ENCODE data around the gene TENM4.

The TENM4 gene

DNA sequence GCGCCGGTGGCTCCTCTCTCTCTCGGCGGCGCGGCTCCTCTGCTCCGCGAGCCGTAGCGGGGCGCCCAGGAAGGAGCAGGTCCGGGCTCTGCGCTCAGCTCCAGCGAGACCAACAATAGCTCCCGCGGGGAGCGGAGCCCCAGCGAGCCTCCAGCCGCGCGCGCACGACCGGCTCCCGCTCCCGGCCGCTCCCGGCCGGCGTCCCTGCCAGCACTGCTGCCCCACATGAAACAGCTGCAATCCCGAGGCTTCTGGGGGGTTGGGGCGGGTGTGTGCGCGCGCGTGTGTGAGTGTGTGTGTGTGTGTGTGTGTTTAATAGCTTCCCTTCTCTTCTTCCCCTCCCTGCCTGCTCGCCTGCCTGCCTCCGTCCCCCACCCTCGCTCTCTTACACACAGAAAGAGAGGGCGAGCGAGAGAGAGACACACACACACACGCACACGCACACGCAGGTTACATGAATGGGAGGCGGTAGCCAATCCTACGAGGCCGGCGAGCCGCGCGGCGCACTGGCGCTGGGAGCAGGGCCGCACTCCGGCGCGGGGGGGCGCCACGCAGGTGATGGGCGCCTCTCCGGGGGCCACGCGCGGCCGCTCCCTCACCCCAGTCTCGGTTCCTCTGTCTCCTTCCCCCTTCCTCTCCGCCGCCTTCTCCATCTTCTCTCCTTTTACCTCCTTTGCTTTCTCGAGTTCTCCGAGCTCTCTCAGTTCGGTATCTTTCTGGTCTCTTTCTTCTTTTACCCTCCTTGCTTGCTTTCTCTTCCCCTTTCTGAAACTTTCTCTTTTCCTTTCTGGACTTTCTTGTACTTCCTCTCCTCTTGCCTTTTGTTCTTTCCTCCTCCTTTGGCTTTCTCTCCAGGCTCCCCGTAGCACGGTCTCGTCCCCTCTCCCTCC lies at the start of gene TENM4:
Gene TENM4 (minus strand): TSS at position 460 of the 890 bp plus-strand sequence. CDS start 371,086 bp downstream, outside the sequence.
- DNase-seq (ENCODE audit: low read depth in 2 of 2): no peak

GRCh38 chr11:79488286-79488685 lies 47.5 kb upstream of the TENM4 start:
- no peak for DNase-seq (ENCODE audit: low read depth in 2 of 2)

- DNase-seq (ENCODE audit: low read depth in 2 of 2): no peak
Observed at GRCh38 chr11:79487412-79487811, 46.6 kb upstream of the TENM4 start.

- no peak for DNase-seq (ENCODE audit: low read depth in 2 of 2)
Observed at GRCh38 chr11:79486242-79486984, 45.6 kb upstream of the TENM4 start.

DNA sequence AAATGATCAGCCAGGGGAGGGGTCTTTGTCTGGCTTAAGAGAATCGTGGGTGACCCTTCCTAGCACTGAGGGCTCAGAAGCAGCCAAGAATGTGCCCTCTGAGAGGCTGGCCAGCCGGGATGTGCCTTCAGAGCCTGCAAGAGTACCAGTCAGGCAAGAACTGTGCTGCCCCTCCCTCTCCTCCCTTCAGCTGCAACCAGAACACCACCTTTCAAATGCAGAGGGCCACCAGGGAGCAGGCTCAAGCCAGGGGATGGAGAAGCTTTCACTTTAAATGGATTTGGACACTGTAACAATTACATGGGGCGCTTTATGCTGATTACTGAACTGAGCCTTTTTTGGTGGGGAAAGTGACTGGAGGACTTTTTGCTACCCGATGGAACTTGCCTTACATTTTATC lies 44.9 kb upstream of the TENM4 start:
- DNase-seq (ENCODE audit: low read depth in 2 of 2): no peak

- no peak for DNase-seq (ENCODE audit: low read depth in 2 of 2)
Observed at GRCh38 chr11:79484872-79485271, 44.0 kb upstream of the TENM4 start.

DNA sequence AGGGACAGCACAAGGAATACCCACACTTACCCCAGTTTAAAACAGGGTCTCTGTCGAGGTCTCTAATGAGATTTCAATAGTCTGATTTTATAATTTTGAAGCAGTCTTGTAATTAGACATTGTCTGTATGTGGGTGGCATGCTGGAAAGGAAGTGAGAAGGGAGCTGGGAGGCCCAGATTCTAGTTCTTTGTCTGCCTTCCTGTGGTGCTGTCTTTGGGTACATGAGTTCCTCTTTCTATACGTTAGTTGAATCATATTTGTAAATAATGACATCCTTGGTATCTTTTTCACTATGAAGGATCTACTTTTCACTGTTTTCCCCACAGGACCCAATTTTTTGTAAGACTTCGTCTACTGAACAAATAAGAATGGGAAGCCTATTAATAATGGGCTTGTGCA lies 42.0 kb upstream of the TENM4 start:
- no peak for DNase-seq (ENCODE audit: low read depth in 2 of 2)

GRCh38 chr11:79481795-79482194 lies 41.0 kb upstream of the TENM4 start:
- DNase-seq (ENCODE audit: low read depth in 2 of 2): no peak

DNA sequence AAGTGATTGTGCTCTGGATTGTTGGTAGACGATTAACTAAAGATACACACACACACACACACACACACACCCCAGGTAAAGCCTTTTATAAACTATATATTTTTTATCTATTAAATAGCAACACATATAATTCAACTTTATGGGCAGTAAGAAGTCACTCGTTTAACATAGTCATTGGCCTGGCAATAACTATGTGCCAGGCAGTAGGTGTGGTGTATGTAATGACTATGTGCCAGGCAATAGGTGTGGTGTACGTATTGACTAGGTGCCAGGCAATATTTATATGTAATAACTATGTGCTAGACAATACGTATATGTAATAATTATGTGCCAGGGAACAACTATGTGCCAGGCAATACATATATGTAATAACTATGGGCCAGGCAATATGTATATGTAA lies 40.0 kb upstream of the TENM4 start:
- DNase-seq (ENCODE audit: low read depth in 2 of 2): no peak

GRCh38 chr11:79472819-79473529 lies 32.1 kb upstream of the TENM4 start:
- no peak for DNase-seq (ENCODE audit: low read depth in 2 of 2)

DNA sequence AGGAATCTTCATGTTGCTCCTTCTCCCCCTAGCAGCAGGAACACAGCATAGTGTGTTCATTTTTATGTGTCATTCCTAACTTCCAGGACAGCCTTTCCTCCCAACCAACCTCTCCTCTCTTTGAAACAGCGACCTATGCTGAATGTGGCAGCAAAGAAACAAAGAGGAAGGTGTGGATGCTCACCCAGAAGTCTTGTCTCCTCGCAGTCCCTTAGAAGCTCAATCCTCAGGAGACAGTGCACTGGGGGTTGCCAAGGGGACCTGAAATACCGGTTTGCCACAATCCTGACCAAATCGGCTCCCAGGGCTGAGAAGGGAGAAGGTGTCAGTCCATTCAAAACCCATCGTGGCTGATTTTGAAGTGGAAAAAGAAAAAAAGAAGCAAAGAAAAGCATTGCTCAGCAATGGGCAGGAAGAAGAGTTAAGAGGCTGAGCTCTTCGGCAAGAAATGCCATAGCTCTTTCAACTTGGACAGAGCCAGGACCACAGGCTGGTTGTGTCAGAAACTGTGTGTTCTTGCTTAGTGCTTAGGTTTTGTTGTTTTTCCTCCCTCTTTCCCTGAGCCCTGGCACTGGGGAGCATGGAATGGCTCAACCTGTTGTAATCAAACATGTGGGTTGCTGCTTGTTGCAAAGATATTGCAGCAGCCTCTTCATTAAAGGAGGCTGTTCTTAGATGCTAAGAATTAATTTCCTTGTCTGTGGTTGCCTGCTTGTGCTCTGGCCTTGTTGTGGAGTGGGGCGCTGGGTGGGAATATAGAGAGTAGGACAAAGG lies 30.4 kb upstream of the TENM4 start:
- DNase-seq (ENCODE audit: low read depth in 2 of 2): no peak

- no peak for DNase-seq (ENCODE audit: low read depth in 2 of 2)
Observed at GRCh38 chr11:79470161-79470560, 29.3 kb upstream of the TENM4 start.

- DNase-seq (ENCODE audit: low read depth in 2 of 2): no peak
Observed at GRCh38 chr11:79467761-79468160, 26.9 kb upstream of the TENM4 start.

GRCh38 chr11:79466411-79466810 lies 25.6 kb upstream of the TENM4 start:
- DNase-seq (ENCODE audit: low read depth in 2 of 2): no peak

- no peak for DNase-seq (ENCODE audit: low read depth in 2 of 2)
Observed at GRCh38 chr11:79465160-79465559, 24.3 kb upstream of the TENM4 start.

DNA sequence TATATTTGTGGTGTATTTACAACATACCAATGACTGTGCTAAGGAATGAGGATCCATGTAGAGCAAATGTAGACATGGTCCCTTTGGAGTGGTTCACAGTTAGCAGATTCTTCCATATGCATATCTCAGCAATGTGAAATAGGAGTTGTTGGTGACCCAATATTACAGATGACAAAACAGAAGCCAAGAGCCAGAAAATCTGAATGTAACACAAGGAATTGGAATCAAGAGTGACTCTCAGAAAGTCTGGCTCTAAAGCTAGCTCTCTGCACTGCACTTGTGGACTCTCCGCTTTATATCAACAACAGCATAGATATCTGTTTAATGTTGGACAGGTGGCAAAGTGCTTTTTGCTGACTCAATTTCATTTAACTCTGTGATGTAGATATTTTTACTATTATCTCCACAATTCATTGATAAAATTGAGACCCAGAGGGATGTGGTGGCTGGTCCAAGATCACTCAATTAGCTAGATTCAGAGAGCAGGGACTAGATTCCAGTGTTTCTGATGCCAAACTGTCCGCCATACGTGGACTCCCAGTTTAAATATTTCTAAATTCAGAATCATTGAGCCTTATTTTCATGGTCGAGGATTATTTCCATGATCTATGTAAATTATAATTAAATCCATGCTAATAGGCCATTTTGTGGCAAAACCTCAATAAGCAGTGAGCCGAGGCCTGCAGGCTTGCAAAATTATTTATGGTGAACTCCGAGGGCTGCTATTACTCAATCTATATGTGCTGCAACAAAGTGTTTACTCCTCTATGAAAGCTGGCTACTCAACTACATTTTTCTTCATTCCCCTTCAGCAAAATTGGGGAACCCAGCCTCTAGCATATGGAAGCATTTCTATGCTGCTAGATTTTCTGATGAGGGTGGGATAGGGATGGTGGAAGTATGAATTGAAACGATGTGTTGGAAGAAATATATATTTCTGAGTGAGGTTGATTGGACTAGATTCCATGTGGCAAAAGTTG lies 21.1 kb upstream of the TENM4 start:
- DNase-seq (ENCODE audit: low read depth in 2 of 2): no peak

DNA sequence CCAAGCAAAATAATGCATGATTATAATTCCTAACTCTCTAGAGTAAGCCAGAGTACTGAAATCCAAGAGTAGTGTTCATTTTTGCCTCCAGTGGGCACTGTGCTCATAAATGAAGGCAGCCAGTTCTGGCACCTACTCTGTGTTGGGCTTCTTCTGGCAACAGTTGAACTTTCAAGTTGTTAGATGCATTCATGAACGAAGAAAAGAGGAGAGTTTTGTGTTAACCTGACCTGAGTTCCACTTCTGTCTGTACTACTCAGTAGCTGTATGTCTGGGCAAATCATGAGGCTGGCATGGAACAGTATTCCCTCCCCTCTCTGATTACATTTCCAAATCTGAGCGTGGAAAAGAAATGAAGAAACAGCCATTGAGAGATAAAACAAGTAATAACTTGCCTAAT lies 20.3 kb upstream of the TENM4 start:
- DNase-seq (ENCODE audit: low read depth in 2 of 2): no peak

DNA sequence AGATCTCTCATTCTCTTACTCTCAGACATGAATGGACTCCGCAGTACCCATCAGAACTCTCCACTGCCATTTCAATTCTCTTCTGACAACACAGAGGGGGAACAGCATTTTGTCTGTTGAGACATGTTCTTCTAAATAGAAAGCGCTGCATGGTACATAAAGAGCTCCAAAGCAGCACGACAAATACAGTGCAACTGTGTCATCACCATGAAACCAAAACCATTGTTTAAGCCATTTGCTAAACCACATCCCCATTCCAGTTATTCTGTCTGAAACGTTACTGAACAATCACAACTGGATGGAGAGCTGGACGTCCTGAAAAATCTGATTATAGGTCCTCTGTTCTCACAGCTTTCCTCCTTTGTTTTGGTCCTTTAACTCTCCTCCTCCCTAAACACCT lies 17.9 kb upstream of the TENM4 start:
- DNase-seq (ENCODE audit: low read depth in 2 of 2): no peak

GRCh38 chr11:79456501-79456900 lies 15.7 kb upstream of the TENM4 start:
- DNase-seq (ENCODE audit: low read depth in 2 of 2): no peak

GRCh38 chr11:79453617-79454016 lies 12.8 kb upstream of the TENM4 start:
- no peak for DNase-seq (ENCODE audit: low read depth in 2 of 2)

Data from stimulated activated CD4-positive, alpha-beta T cell treated with anti-CD3 and anti-CD28 coated beads, Interleukin-12 subunit alpha, Interleukin-12 subunit beta, amount 100 ng/mL, for 24 hours (primary cell).